ENCODE measurements around the gene DHRS3. TPM values are rescaled to one million over a fixed set of nuclear protein-coding genes. Genes with fewer than 3 reads are reported as not detected.
"Not testable (repeated sequence)": the region's sequence is repeated elsewhere in the genome, so short reads cannot be mapped to it uniquely, and the experiment has no call there.

DHRS3 gene, protein sequence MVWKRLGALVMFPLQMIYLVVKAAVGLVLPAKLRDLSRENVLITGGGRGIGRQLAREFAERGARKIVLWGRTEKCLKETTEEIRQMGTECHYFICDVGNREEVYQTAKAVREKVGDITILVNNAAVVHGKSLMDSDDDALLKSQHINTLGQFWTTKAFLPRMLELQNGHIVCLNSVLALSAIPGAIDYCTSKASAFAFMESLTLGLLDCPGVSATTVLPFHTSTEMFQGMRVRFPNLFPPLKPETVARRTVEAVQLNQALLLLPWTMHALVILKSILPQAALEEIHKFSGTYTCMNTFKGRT
- 10 to 100 TPM; 73.1 to 83.7 TPM for polyA plus RNA-seq

DNA sequence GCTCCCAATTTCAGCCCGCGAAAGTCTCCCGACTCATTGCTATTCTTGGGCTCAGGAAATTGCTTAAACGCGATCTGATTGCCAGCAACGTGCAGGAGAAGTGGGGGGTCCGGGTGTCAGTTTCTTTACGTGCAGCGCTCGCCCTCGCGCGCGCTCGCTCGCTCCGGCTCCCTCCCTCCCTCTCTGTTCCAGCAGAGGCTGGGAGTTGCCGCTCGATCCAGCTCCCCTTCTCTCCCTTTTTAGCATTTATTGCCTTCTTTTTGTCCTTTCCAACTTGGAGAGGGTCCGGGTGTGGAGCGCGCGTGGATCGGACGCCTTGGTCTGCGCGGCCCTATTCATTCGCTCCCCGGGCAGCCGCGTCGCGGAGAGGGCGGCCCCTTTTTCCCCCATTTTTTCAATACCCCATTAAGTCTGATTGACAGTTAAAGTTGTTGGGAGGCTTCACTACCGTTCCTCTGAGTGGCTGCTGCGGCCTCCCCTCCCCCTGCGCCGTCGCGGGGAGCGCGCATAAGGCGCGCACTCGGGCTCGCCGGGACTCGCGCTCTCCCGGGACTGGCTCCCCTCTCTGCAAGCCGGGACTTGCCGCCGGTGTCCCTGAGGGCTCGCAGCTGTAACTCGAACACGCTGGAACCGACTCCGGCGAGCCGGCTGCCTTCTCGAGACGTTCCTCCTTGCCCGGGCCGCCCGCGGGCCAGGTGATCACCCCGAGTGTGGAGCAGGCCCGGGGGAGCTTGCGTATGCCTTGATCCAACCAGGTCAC, at the start of gene DHRS3:
DHRS3 (minus strand) TSS at position 310 of the 760 bp plus-strand sequence. CDS start 862 bp downstream, outside the sequence.
- Histone ChIP-seq H3K27ac (ENCODE audit: low read depth in 2 of 2, low read length in 1 of 2) (peak within 1 kb of the TSS; percentile 95 to 99), H3K27me3 (ENCODE audit: control insufficient read depth in 1 of 2, insufficient read depth in 2 of 2, low read length in 2 of 2) (no peaks in the 10 kb centered on the region), H3K4me1 (ENCODE audit: control insufficient read depth in 2 of 2, insufficient read depth in 2 of 2, low read length in 1 of 2) (peaks cover 12 to 18% of the 10 kb centered on the region in 2 donors), H3K4me3 (ENCODE audit: low read depth in 1 of 2, low read length in 2 of 2) (peak within 1 kb of the TSS; percentile 93 to 96), H3K9me3 (ENCODE audit: control insufficient read depth in 2 of 2, insufficient read depth in 1 of 2, low read depth in 1 of 2, low read length in 1 of 2) (no peaks in the 10 kb centered on the region), H3K36me3 (ENCODE audit: control insufficient read depth in 2 of 2, insufficient read depth in 2 of 2, low read length in 1 of 2) (no peaks in the 10 kb centered on the region)
- WGBS, 2 donors, result 0 to 1% methylated on average over 69 of the region's 69 CpGs

DNA sequence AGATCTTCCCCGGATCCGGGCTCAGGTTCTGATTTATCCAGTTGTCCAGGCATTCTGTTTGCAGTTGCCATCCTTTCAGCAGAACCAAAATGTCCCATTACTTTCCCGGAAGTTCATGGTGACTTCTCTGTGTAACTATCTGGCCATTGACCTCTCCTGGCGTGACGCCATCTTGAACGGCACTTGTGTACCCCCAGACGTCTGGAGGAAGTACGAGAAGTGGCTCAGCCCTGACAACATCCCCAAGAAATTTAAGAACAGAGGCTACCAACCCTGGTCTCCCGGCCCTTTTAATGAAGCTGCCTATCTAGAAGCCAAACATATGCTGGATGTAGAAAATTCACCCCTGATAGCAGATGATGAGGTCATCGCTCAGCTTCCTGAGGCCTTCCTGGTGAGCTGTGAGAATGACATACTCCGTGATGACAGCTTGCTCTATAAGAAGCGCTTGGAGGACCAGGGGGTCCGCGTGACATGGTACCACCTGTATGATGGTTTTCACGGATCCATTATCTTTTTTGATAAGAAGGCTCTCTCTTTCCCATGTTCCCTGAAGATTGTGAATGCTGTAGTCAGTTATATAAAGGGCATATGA, 48.2 kb upstream of the DHRS3 start:
- Histone ChIP-seq H3K27me3 (ENCODE audit: control insufficient read depth in 1 of 2, insufficient read depth in 2 of 2, low read length in 2 of 2) (peaks cover 0 to 4% of the 10 kb centered on the region in 2 donors), H3K9me3 (ENCODE audit: control insufficient read depth in 2 of 2, insufficient read depth in 1 of 2, low read depth in 1 of 2, low read length in 1 of 2) (peaks cover 0 to 3% of the 10 kb centered on the region in 2 donors), H3K4me1 (ENCODE audit: control insufficient read depth in 2 of 2, insufficient read depth in 2 of 2, low read length in 1 of 2) (no peaks in the 10 kb centered on the region), H3K4me3 (ENCODE audit: low read depth in 1 of 2, low read length in 2 of 2) (no peak overlapping the region), H3K36me3 (ENCODE audit: control insufficient read depth in 2 of 2, insufficient read depth in 2 of 2, low read length in 1 of 2) (no peaks in the 10 kb centered on the region), H3K27ac (ENCODE audit: low read depth in 2 of 2, low read length in 1 of 2) (no peak overlapping the region)
- WGBS, 2 donors, result 87 to 88% methylated on average over 15 of the region's 15 CpGs

GRCh38 chr1:12665511-12665910, 47.5 kb upstream of the DHRS3 start:
- Histone ChIP-seq H3K4me3 (ENCODE audit: low read depth in 1 of 2, low read length in 2 of 2) (no peak overlapping the region), H3K27me3 (ENCODE audit: control insufficient read depth in 1 of 2, insufficient read depth in 2 of 2, low read length in 2 of 2) (peaks cover 0 to 4% of the 10 kb centered on the region in 2 donors), H3K27ac (ENCODE audit: low read depth in 2 of 2, low read length in 1 of 2) (no peak overlapping the region), H3K4me1 (ENCODE audit: control insufficient read depth in 2 of 2, insufficient read depth in 2 of 2, low read length in 1 of 2) (no peaks in the 10 kb centered on the region), H3K36me3 (ENCODE audit: control insufficient read depth in 2 of 2, insufficient read depth in 2 of 2, low read length in 1 of 2) (no peaks in the 10 kb centered on the region), H3K9me3 (ENCODE audit: control insufficient read depth in 2 of 2, insufficient read depth in 1 of 2, low read depth in 1 of 2, low read length in 1 of 2) (peaks cover 0 to 3% of the 10 kb centered on the region in 2 donors)
- WGBS, 2 donors, result 75 to 79% methylated on average over 4 of the region's 4 CpGs

DNA sequence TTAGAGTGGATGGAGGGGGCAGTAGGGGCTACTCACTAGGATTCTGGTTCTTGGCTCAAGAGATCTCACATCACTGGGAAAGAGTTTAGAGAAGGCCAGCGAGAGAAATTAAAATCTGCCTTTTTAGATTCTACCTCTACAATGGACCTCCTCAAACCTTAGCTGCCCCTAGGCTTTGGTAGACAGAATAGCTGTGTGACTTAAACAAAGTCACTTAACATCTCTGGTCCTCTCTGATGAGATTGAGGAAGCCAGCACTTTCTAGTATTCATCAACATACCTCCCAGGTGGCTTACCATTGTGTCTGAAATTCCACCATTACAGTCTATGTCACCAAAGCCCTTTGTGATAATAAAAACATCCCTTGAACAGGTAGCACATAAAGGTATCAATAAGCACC, 44.5 kb upstream of the DHRS3 start:
- no peaks in the 10 kb centered on the region for H3K9me3 ChIP-seq (ENCODE audit: control insufficient read depth in 2 of 2, insufficient read depth in 1 of 2, low read depth in 1 of 2, low read length in 1 of 2)
- no peaks in the 10 kb centered on the region for H3K4me1 ChIP-seq (ENCODE audit: control insufficient read depth in 2 of 2, insufficient read depth in 2 of 2, low read length in 1 of 2)
- H3K36me3 ChIP-seq (ENCODE audit: control insufficient read depth in 2 of 2, insufficient read depth in 2 of 2, low read length in 1 of 2), result no peaks in the 10 kb centered on the region
- H3K27ac ChIP-seq (ENCODE audit: low read depth in 2 of 2, low read length in 1 of 2), result no peak overlapping the region
- no peaks in the 10 kb centered on the region for H3K27me3 ChIP-seq (ENCODE audit: control insufficient read depth in 1 of 2, insufficient read depth in 2 of 2, low read length in 2 of 2)
- H3K4me3 ChIP-seq (ENCODE audit: low read depth in 1 of 2, low read length in 2 of 2), result no peak overlapping the region
- WGBS, 2 donors, result 89 to 96% methylated on average over 1 of the region's 1 CpG

- H3K4me1 ChIP-seq (ENCODE audit: control insufficient read depth in 2 of 2, insufficient read depth in 2 of 2, low read length in 1 of 2), result no peaks in the 10 kb centered on the region
- H3K9me3 ChIP-seq (ENCODE audit: control insufficient read depth in 2 of 2, insufficient read depth in 1 of 2, low read depth in 1 of 2, low read length in 1 of 2), result no peaks in the 10 kb centered on the region
- no peak overlapping the region for H3K4me3 ChIP-seq (ENCODE audit: low read depth in 1 of 2, low read length in 2 of 2)
- WGBS, 2 donors, result 88 to 89% methylated on average over 6 of the region's 6 CpGs
- no peak overlapping the region for H3K27ac ChIP-seq (ENCODE audit: low read depth in 2 of 2, low read length in 1 of 2)
- no peaks in the 10 kb centered on the region for H3K27me3 ChIP-seq (ENCODE audit: control insufficient read depth in 1 of 2, insufficient read depth in 2 of 2, low read length in 2 of 2)
- H3K36me3 ChIP-seq (ENCODE audit: control insufficient read depth in 2 of 2, insufficient read depth in 2 of 2, low read length in 1 of 2), result no peaks in the 10 kb centered on the region
Observed at GRCh38 chr1:12661606-12662219, 43.7 kb upstream of the DHRS3 start.

DNA sequence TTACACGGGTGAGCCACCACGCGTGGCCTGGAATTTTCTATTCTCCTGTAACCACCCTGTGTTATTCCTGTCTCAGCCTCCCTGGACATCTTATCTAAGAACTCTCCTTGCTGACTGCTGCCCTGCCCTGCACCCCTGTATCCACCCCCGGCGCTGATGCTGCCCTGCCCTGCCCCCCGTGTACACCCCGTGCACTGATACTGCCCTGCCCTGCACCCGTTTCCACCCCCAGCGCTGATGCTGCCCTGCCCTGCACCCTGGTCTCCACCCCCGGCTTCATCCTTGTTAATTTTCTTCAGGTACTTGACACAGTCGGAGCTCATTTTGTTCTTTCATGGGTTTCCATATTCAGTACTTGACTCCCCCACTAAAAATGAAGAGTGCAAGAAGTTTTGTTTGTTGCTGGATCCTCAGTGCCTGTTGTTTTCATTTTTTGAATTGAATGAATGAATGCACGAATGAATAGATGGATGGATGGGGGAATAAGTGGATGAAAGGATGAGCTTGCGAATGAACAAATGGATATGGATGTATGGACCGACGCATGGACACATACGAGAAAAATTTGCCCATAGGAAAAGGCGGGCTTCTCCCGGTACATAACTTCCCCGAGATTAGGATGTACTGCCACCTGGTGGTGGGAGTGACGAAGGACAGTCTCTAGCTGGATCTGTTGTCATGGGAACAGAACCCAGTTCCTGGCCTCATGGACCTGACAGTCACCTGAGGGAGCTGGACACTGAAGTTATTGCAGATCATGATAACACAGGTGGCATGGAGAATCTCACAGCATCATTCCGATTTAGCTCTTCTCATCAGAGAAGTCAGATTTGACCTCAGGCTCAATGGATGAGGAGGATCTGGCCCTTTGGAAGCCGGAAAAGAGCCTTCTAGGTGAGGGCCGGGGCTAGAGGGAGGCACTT, 40.8 kb upstream of the DHRS3 start:
- no peak overlapping the region for H3K27ac ChIP-seq (ENCODE audit: low read depth in 2 of 2, low read length in 1 of 2)
- 41 to 42% methylated on average over 23 of the region's 23 CpGs for WGBS, 2 donors
- H3K27me3 ChIP-seq (ENCODE audit: control insufficient read depth in 1 of 2, insufficient read depth in 2 of 2, low read length in 2 of 2), result no peaks in the 10 kb centered on the region
- no peaks in the 10 kb centered on the region for H3K4me1 ChIP-seq (ENCODE audit: control insufficient read depth in 2 of 2, insufficient read depth in 2 of 2, low read length in 1 of 2)
- H3K36me3 ChIP-seq (ENCODE audit: control insufficient read depth in 2 of 2, insufficient read depth in 2 of 2, low read length in 1 of 2), result no peaks in the 10 kb centered on the region
- no peak overlapping the region for H3K4me3 ChIP-seq (ENCODE audit: low read depth in 1 of 2, low read length in 2 of 2)
- H3K9me3 ChIP-seq (ENCODE audit: control insufficient read depth in 2 of 2, insufficient read depth in 1 of 2, low read depth in 1 of 2, low read length in 1 of 2), result no peaks in the 10 kb centered on the region

GRCh38 chr1:12657885-12658512, 40.0 kb upstream of the DHRS3 start:
- H3K4me1 ChIP-seq (ENCODE audit: control insufficient read depth in 2 of 2, insufficient read depth in 2 of 2, low read length in 1 of 2); H3K27me3 ChIP-seq (ENCODE audit: control insufficient read depth in 1 of 2, insufficient read depth in 2 of 2, low read length in 2 of 2); H3K4me3 ChIP-seq (ENCODE audit: low read depth in 1 of 2, low read length in 2 of 2); H3K9me3 ChIP-seq (ENCODE audit: control insufficient read depth in 2 of 2, insufficient read depth in 1 of 2, low read depth in 1 of 2, low read length in 1 of 2); H3K36me3 ChIP-seq (ENCODE audit: control insufficient read depth in 2 of 2, insufficient read depth in 2 of 2, low read length in 1 of 2); H3K27ac ChIP-seq (ENCODE audit: low read depth in 2 of 2, low read length in 1 of 2): not testable (repeated sequence)
- 88 to 89% methylated on average over 9 of the region's 9 CpGs for WGBS, 2 donors

GRCh38 chr1:12657060-12657884, 39.3 kb upstream of the DHRS3 start:
- Histone ChIP-seq H3K27ac (ENCODE audit: low read depth in 2 of 2, low read length in 1 of 2) (no peak overlapping the region), H3K9me3 (ENCODE audit: control insufficient read depth in 2 of 2, insufficient read depth in 1 of 2, low read depth in 1 of 2, low read length in 1 of 2) (no peaks in the 10 kb centered on the region), H3K36me3 (ENCODE audit: control insufficient read depth in 2 of 2, insufficient read depth in 2 of 2, low read length in 1 of 2) (no peaks in the 10 kb centered on the region), H3K4me3 (ENCODE audit: low read depth in 1 of 2, low read length in 2 of 2) (no peak overlapping the region), H3K4me1 (ENCODE audit: control insufficient read depth in 2 of 2, insufficient read depth in 2 of 2, low read length in 1 of 2) (no peaks in the 10 kb centered on the region), H3K27me3 (ENCODE audit: control insufficient read depth in 1 of 2, insufficient read depth in 2 of 2, low read length in 2 of 2) (no peaks in the 10 kb centered on the region)
- WGBS, 2 donors, result 89 to 94% methylated on average over 13 of the region's 13 CpGs

Data from esophagus (tissue), 2 donors.